ENCODE measurements around the gene FILIP1L.

Gene FILIP1L

DNA sequence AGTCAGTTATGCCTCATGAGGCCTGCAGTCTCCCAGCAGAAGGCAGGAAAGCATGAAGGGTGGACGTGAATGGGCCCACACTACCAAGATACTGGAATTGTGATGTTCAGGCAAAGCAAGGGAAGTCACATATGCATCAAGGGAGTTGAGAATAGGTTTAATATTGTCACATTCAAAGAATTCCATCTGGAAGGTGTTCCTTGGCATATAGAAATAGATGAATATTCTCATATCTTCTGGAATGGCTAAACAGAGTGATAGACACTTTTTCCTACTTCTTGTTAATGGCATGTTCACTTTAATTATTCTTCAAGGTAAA, 193.0 kb downstream of the FILIP1L start:
- H3K4me3 ChIP-seq (ENCODE audit: low read length) = no peak overlapping the region
- no peak for DNase-seq (ENCODE audit: low read depth)
- TF ChIP-seq, protein P1, sequence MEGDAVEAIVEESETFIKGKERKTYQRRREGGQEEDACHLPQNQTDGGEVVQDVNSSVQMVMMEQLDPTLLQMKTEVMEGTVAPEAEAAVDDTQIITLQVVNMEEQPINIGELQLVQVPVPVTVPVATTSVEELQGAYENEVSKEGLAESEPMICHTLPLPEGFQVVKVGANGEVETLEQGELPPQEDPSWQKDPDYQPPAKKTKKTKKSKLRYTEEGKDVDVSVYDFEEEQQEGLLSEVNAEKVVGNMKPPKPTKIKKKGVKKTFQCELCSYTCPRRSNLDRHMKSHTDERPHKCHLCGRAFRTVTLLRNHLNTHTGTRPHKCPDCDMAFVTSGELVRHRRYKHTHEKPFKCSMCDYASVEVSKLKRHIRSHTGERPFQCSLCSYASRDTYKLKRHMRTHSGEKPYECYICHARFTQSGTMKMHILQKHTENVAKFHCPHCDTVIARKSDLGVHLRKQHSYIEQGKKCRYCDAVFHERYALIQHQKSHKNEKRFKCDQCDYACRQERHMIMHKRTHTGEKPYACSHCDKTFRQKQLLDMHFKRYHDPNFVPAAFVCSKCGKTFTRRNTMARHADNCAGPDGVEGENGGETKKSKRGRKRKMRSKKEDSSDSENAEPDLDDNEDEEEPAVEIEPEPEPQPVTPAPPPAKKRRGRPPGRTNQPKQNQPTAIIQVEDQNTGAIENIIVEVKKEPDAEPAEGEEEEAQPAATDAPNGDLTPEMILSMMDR (conservative IDR thresholded peaks at IDR 0.05; ENCODE audit: low read depth, low read length) = no peak

DNA sequence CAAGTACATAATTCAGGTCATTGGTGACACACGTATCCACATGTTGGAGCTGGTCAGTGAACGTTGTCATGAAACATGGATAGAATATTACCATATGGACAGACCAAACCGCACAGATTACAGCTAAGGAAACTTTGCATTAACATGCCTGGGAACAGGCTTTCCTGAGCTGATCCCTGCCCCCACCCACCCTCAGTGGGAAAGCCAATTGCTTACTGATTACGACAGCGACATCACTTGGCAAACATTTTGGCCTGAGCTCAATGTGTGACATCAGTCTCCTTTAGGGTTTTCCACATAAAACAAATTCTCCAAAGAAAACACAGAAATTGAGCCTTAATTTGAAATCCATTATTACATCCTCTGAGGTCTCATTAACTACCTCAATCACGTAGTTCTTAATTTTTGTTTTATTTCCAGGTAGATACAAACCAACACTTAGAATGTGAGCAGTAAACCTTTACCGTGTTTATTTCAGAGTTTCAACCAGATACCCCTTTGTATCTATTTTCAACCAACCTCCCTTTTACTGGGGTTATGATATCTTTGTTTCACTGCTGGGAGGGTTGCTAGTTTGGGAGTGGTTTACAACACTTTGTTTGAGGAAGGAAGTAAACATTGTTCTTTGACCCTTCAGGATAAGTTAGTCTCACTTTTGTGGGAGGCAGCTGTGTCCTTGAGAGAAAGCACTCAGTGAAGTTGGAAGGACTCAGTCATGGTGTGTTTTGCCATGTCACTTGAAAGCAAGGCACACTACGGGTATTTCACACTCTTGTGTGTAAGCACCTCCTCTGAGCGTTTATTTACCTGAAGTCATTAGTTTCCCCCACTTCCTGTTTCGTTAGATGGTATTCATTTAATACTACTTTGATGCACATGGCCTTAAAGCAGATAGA, 193.6 kb downstream of the FILIP1L start:
- TF ChIP-seq, protein P1 (conservative IDR thresholded peaks at IDR 0.05; ENCODE audit: low read depth, low read length) = no peak
- DNase-seq (ENCODE audit: low read depth) = no peak
- H3K4me3 ChIP-seq (ENCODE audit: low read length) = no peak overlapping the region

DNA sequence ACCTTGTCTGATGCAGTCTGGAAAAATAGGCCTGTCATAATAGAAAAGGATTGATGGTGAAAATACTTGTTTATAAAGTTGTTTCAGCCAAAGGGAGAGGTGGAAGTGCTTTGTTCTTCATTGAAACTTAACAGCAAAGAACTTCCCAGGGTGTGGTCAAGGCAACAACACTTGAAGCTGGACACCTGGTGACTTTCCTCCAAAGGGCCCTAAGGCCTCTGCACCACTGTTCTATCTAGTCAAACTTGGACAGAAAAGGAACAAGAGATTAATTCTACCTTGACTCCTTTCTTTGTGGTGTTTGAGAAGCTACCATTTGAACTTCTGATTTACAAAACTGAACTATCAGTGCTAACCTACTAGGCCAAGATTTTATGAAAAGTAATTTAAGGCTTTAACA, 194.6 kb downstream of the FILIP1L start:
- H3K4me3 ChIP-seq (ENCODE audit: low read length) = no peak overlapping the region
- TF ChIP-seq, protein P1 (conservative IDR thresholded peaks at IDR 0.05; ENCODE audit: low read depth, low read length) = no peak
- no peak for DNase-seq (ENCODE audit: low read depth)

DNA sequence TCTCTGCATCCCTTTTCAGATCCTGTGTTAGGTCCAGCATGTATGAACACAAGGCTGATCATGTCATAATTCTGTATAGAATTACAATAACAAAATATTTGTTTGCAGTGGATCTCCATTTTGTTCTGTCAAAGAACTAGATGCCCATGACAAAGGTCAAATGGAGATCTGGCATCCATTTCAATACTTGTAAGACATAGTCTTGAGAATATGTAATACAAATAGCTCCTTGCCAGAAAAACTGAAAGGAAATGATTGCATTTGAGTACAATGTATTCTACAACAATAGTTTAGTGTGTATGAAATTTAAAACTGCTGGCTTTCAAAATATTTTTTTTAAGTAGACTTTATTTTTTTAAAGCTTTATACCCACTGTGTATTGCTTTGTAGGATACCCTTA, 195.6 kb downstream of the FILIP1L start:
- TF ChIP-seq, protein P1 (conservative IDR thresholded peaks at IDR 0.05; ENCODE audit: low read depth, low read length) = no peak
- H3K4me3 ChIP-seq (ENCODE audit: low read length) = no peak overlapping the region
- DNase-seq (ENCODE audit: low read depth) = no peak

GRCh38 chr3:99915906-99916432, 198.3 kb downstream of the FILIP1L start:
- H3K4me3 ChIP-seq (ENCODE audit: low read length) = no peak overlapping the region
- DNase-seq (ENCODE audit: low read depth) = no peak
- TF ChIP-seq, protein P1 (conservative IDR thresholded peaks at IDR 0.05; ENCODE audit: low read depth, low read length) = no peak

- TF ChIP-seq, protein P1 (conservative IDR thresholded peaks at IDR 0.05; ENCODE audit: low read depth, low read length) = no peak
- peak; percentile 54 for DNase-seq (ENCODE audit: low read depth)
Observed at GRCh38 chr3:99911433-99911832, 202.9 kb downstream of the FILIP1L start.

DNA sequence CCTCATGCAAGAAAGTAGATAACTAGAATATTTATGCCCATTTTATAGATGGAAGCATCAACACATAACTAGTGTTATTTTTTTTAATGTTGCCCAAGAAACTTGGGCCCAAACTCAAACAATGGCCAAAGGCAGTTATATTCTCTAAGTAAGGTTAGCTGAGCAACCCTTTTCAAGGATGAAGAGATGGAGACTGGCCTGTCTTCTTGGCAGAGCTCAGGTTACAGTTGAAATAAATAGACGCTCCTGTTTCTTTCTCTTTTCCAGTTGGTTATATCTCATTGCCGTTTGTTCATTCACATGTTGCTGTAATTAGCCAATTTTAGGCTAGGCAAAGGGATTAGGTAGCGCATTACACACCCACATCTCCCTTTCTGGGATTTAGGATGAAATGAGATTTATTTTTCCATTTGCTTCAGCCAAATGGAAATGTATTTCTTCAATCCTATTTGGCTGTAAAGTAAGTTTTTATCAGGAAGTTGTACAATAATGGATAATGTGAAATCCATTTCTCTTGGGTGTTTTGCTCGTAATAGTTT, 203.5 kb downstream of the FILIP1L start:
- no peak overlapping the region for H3K4me3 ChIP-seq (ENCODE audit: low read length)
- TF ChIP-seq, protein P1 (conservative IDR thresholded peaks at IDR 0.05; ENCODE audit: low read depth, low read length) = no peak
- peak; percentile 43 for DNase-seq (ENCODE audit: low read depth)

More at GRCh38 chr3:99911433-99911832, 202.9 kb downstream of the FILIP1L start:
- no peak overlapping the region for H3K4me3 ChIP-seq (ENCODE audit: low read length)

Measured in retinal pigment epithelial cell (primary cell).